Astrocyte of the cerebellum (primary cell): ENCODE data around the gene ZFP3.
"Not testable (repeated sequence)": the region's sequence is repeated elsewhere in the genome, so short reads cannot be mapped to it uniquely, and the experiment has no call there.

Experiments
- DNase-seq: peaks from one replicate; pipeline ENCODE4 v3.0.0-alpha.2; 2011; ENCODE audit warnings: low read depth
- H3K4me3 ChIP-seq: 2 replicates; pipeline ENCODE4 v1.5.1; 2011; ENCODE audit warnings: mild to moderate bottlenecking, low read depth, low read length, moderate library complexity
- CTCF ChIP-seq: IDR thresholded peaks from 2 replicates; pipeline ENCODE4 v1.5.1; 2012; ENCODE audit warnings: low read length, low read depth, moderate library complexity, mild to moderate bottlenecking; ENCODE audit errors: missing control alignments
- in situ Hi-C: cut with HindIII; loops from 2 replicates; pipeline ENCODE4 v1.10.0; 2017; ENCODE audit warnings: low sequenced_read_pairs

Gene ZFP3

GRCh38 chr17:5123343-5124124 lies 45.3 kb downstream of the ZFP3 start:
- H3K4me3 ChIP-seq = no peak overlapping the region
- DNase-seq = no peak
- no peak for TF ChIP-seq CTCF
- in situ Hi-C loops = no loop called here

GRCh38 chr17:5124125-5124760 lies 46.0 kb downstream of the ZFP3 start:
- DNase-seq, H3K4me3 ChIP-seq, in situ Hi-C loops: not testable (repeated sequence)

GRCh38 chr17:5124896-5125295 lies 46.6 kb downstream of the ZFP3 start:
- H3K4me3 ChIP-seq, DNase-seq, in situ Hi-C loops: not testable (repeated sequence)

- H3K4me3 ChIP-seq = no peak overlapping the region
- in situ Hi-C loops = no loop called here
- no peak for TF ChIP-seq CTCF
These were observed 48.6 kb downstream of the ZFP3 start for GRCh38 chr17:5126719-5127488.

GRCh38 chr17:5127910-5128309 lies 49.6 kb downstream of the ZFP3 start:
- H3K4me3 ChIP-seq = no peak overlapping the region
- DNase-seq = no peak
- TF ChIP-seq CTCF = no peak
- in situ Hi-C loops = no loop called here

More at GRCh38 chr17:5126719-5127488, 48.6 kb downstream of the ZFP3 start:
- DNase-seq = no peak

- H3K4me3 ChIP-seq, in situ Hi-C loops, DNase-seq: not testable (repeated sequence)
These were observed 50.1 kb downstream of the ZFP3 start for GRCh38 chr17:5128387-5128786.

- DNase-seq = no peak
- no peak overlapping the region for H3K4me3 ChIP-seq
- in situ Hi-C loops = no loop called here
- no peak for TF ChIP-seq CTCF
These were observed 50.8 kb downstream of the ZFP3 start for GRCh38 chr17:5128905-5129535.

GRCh38 chr17:5129770-5130169 lies 51.5 kb downstream of the ZFP3 start:
- in situ Hi-C loops, H3K4me3 ChIP-seq, DNase-seq: not testable (repeated sequence)

- H3K4me3 ChIP-seq, in situ Hi-C loops, DNase-seq: not testable (repeated sequence)
These were observed 52.0 kb downstream of the ZFP3 start for GRCh38 chr17:5130261-5130660.

- in situ Hi-C loops, H3K4me3 ChIP-seq, DNase-seq: not testable (repeated sequence)
These were observed 52.4 kb downstream of the ZFP3 start for GRCh38 chr17:5130687-5131086.
